ENCODE results near the gene KASH5.
"Not testable (repeated sequence)": the region's sequence is repeated elsewhere in the genome, so short reads cannot be mapped to it uniquely, and the experiment has no call there.

KASH5 gene

GRCh38 chr19:49455773-49456172, 67.7 kb downstream of the KASH5 start:
- DNase-seq (ENCODE audit: low read depth in 2 of 2), result no peak

GRCh38 chr19:49456326-49456725, 68.3 kb downstream of the KASH5 start:
- no peak for DNase-seq (ENCODE audit: low read depth in 2 of 2)

- DNase-seq (ENCODE audit: low read depth in 2 of 2), result no peak
Observed at GRCh38 chr19:49458567-49458903, 70.5 kb downstream of the KASH5 start.

- no peak for DNase-seq (ENCODE audit: low read depth in 2 of 2)
Observed at GRCh38 chr19:49459388-49459787, 71.3 kb downstream of the KASH5 start.

GRCh38 chr19:49461130-49461529, 73.1 kb downstream of the KASH5 start:
- not testable (repeated sequence) for DNase-seq (ENCODE audit: low read depth in 2 of 2)

GRCh38 chr19:49461656-49462055, 73.6 kb downstream of the KASH5 start:
- no peak for DNase-seq (ENCODE audit: low read depth in 2 of 2)

GRCh38 chr19:49462492-49462891, 74.4 kb downstream of the KASH5 start:
- no peak for DNase-seq (ENCODE audit: low read depth in 2 of 2)

- no peak for DNase-seq (ENCODE audit: low read depth in 2 of 2)
Observed at GRCh38 chr19:49463960-49464740, 76.1 kb downstream of the KASH5 start.

- no peak for DNase-seq (ENCODE audit: low read depth in 2 of 2)
Observed at GRCh38 chr19:49465371-49465770, 77.3 kb downstream of the KASH5 start.

Data from activated CD4-positive, alpha-beta T cell treated with anti-CD3 and anti-CD28 coated beads for 24 hours (primary cell).